ENCODE data around the gene LAMA2.

Gene LAMA2

GRCh38 chr6:129552413-129552812 lies 669.5 kb downstream of the LAMA2 start:
- DNase-seq = no peak

- no peak for DNase-seq
These were observed 672.4 kb downstream of the LAMA2 start for GRCh38 chr6:129555206-129555832.

DNA sequence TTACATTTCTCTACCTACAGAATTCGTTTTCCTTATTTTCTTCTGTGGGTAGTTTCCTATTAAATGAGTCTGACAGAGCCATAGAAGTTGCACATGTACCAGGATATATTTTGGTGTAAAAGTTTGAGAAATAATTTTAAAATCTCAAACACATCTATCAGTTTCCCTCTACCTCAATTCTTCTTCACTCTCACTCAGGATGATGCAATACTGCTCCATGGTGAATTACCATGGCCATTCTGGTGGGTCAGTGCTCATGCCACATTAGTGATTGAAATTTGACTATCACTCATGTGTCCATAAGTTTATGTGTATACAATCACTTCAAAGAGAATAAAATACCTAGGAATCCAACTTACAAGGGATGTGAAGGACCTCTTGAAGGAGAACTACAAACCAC lies 675.3 kb downstream of the LAMA2 start:
- no peak for DNase-seq

DNA sequence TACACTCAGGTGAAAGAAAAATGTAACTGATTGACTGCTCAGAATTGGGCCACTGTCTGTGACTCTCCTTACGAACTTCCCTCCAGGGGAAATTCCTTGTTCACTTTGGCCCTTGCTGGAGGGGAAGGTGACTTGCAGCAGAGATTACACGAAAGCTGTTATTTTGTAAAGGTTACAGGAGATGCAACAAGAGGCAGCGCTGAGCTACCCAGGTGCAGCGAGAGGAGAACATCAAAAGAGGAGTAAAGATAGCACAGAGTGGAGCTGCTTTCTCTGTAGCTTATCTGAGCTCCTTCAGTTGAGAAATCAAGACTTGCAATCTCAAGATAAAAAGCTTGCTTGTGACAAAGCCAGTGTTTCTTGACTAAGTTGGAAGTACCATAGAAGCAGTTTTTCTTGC lies 682.4 kb downstream of the LAMA2 start:
- DNase-seq = no peak

DNA sequence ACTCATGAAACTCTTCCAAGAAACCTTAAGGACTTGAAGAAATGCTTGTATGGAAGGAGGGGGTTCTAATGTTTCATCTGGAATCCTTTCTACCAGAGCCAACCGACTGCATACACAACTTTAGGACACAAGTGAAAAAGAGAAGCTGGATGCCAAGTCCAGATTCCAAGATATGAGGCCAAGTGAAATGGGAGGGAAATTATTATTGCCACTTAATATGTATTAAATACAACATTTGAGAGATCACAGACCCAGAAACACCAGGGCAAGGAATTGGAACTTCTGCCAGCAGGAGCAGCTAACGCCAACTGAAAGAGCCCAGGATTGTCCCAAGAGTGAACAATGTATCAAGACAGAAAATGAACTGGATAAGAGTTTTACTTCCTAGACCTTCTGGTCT lies 682.9 kb downstream of the LAMA2 start:
- no peak for DNase-seq
